Measurements from ENCODE around the gene LGALS7. TPM values are rescaled to one million over a fixed set of nuclear protein-coding genes. Genes with fewer than 3 reads are reported as not detected.
A peak's percentile ranks its signal among the peaks of the same experiment; 100 is the strongest.
"Not testable (repeated sequence)": the region's sequence is repeated elsewhere in the genome, so short reads cannot be mapped to it uniquely, and the experiment has no call there.

The LGALS7 gene
- total and polyA plus RNA-seq, 8 donors = 1.7 to 1,381 (median 2.0) TPM; not detected in 5

- Histone ChIP-seq H3K9me3 (no peaks in the 10 kb centered on the region), H3K27me3 (no peaks in the 10 kb centered on the region), H3K4me1 (no peaks in the 10 kb centered on the region), H3K36me3 (no peaks in the 10 kb centered on the region), H3K27ac (no peak overlapping the region), H3K4me3 (no peak overlapping the region)
- 46 to 58% (median 53%) methylated on average over 10 of the region's 10 CpGs for WGBS, 5 donors
- peak in 1 of 2 donors; percentile 40 for DNase-seq
- intact Hi-C loops (cut with DNase I; ENCODE audit: low total_unique reads) = no loop called here
- TF ChIP-seq POLR2AphosphoS5 (IDR thresholded peaks at IDR 0.05) (peak in 1 of 3 donors; percentile 9), EP300 (IDR thresholded peaks at IDR 0.05) (no peak), POLR2A (IDR thresholded peaks at IDR 0.05) (no peak)
- TF ChIP-seq, protein P1, sequence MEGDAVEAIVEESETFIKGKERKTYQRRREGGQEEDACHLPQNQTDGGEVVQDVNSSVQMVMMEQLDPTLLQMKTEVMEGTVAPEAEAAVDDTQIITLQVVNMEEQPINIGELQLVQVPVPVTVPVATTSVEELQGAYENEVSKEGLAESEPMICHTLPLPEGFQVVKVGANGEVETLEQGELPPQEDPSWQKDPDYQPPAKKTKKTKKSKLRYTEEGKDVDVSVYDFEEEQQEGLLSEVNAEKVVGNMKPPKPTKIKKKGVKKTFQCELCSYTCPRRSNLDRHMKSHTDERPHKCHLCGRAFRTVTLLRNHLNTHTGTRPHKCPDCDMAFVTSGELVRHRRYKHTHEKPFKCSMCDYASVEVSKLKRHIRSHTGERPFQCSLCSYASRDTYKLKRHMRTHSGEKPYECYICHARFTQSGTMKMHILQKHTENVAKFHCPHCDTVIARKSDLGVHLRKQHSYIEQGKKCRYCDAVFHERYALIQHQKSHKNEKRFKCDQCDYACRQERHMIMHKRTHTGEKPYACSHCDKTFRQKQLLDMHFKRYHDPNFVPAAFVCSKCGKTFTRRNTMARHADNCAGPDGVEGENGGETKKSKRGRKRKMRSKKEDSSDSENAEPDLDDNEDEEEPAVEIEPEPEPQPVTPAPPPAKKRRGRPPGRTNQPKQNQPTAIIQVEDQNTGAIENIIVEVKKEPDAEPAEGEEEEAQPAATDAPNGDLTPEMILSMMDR (IDR thresholded peaks at IDR 0.05) = no peak
These were observed 13.7 kb downstream of the LGALS7 start for GRCh38 chr19:38759590-38760003.

GRCh38 chr19:38754196-38754595 lies 19.1 kb downstream of the LGALS7 start:
- WGBS, 5 donors = 14 to 83% (median 22%) methylated on average over 1 to 2 of the region's 2 CpGs
- H3K36me3 ChIP-seq; DNase-seq; H3K4me3 ChIP-seq; H3K27ac ChIP-seq; H3K27me3 ChIP-seq; H3K4me1 ChIP-seq; intact Hi-C loops (cut with DNase I; ENCODE audit: low total_unique reads); H3K9me3 ChIP-seq: not testable (repeated sequence)

GRCh38 chr19:38753783-38754182 lies 19.5 kb downstream of the LGALS7 start:
- intact Hi-C loops (cut with DNase I; ENCODE audit: low total_unique reads); H3K9me3 ChIP-seq; H3K27me3 ChIP-seq; DNase-seq; H3K27ac ChIP-seq; H3K4me1 ChIP-seq; H3K4me3 ChIP-seq; H3K36me3 ChIP-seq: not testable (repeated sequence)
- WGBS, 5 donors = 31 to 63% (median 44%) methylated on average over 3 of the region's 3 CpGs

DNA sequence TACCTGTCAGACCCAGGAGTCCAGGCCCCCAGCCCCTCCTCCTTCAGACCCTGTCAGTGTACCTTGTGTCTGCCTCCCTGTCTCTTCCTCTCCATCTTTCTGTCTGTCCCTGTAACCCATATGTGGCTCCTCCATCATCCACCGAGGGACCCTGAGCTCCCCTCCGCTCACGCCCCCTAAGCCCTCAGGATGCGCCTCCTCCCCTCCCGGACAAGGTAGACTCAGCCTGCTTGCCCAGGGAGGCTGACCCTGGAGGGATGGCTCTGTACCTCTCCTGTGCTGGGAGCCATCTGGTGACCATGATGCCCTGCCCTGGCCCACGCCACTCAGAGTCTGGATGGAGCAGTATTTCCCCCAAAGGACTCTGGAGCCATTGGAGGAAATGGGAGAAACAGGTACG lies 28.0 kb downstream of the LGALS7 start:
- intact Hi-C loops (cut with DNase I; ENCODE audit: low total_unique reads) = no loop called here
- Histone ChIP-seq H3K9me3 (no peaks in the 10 kb centered on the region), H3K36me3 (no peaks in the 10 kb centered on the region), H3K4me1 (no peaks in the 10 kb centered on the region), H3K27me3 (no peaks in the 10 kb centered on the region), H3K27ac (no peak overlapping the region), H3K4me3 (no peak overlapping the region)
- TF ChIP-seq, protein P1 (IDR thresholded peaks at IDR 0.05) = no peak
- TF ChIP-seq POLR2AphosphoS5 (IDR thresholded peaks at IDR 0.05) (no peak), EP300 (IDR thresholded peaks at IDR 0.05) (no peak), POLR2A (IDR thresholded peaks at IDR 0.05) (no peak)
- DNase-seq = no peak
- 78 to 91% (median 85%) methylated on average over 7 of the region's 7 CpGs for WGBS, 5 donors

DNA sequence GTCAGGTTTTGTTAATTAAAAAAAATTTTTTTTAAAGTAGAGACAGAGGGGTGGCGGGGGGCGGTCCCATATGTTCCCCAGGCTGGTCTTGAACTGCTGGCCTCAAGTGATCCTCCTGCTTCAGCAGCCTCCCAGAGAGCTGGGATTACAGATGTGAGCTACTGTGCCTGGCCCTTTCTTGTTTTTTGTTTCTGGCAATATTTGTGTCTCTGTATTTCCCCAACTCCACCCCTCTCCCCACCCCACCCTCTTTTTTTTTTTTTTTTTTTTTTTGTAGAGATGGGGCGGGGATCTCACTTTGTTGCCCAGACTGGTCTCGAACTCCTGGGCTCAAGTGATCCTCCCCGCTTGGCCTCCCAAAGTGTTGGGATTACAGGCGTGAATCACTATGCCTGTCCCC lies 28.4 kb downstream of the LGALS7 start:
- intact Hi-C loops (cut with DNase I; ENCODE audit: low total_unique reads) = no loop called here
- Histone ChIP-seq H3K27ac (no peak overlapping the region), H3K36me3 (no peaks in the 10 kb centered on the region), H3K4me3 (no peak overlapping the region), H3K4me1 (no peaks in the 10 kb centered on the region), H3K9me3 (no peaks in the 10 kb centered on the region), H3K27me3 (no peaks in the 10 kb centered on the region)
- 79 to 90% (median 80%) methylated on average over 6 of the region's 6 CpGs for WGBS, 5 donors
- no peak for TF ChIP-seq EP300 (IDR thresholded peaks at IDR 0.05)
- TF ChIP-seq POLR2AphosphoS5 (IDR thresholded peaks at IDR 0.05) = no peak
- no peak for TF ChIP-seq POLR2A (IDR thresholded peaks at IDR 0.05)
- TF ChIP-seq, protein P1 (IDR thresholded peaks at IDR 0.05) = no peak
- DNase-seq = no peak
